ENCODE data around the gene LAYN. TPM values are rescaled to one million over a fixed set of nuclear protein-coding genes. Genes with fewer than 3 reads are reported as not detected.

The LAYN gene
- total RNA-seq, 1 donor from 2014 or later = 2.8 TPM

DNA sequence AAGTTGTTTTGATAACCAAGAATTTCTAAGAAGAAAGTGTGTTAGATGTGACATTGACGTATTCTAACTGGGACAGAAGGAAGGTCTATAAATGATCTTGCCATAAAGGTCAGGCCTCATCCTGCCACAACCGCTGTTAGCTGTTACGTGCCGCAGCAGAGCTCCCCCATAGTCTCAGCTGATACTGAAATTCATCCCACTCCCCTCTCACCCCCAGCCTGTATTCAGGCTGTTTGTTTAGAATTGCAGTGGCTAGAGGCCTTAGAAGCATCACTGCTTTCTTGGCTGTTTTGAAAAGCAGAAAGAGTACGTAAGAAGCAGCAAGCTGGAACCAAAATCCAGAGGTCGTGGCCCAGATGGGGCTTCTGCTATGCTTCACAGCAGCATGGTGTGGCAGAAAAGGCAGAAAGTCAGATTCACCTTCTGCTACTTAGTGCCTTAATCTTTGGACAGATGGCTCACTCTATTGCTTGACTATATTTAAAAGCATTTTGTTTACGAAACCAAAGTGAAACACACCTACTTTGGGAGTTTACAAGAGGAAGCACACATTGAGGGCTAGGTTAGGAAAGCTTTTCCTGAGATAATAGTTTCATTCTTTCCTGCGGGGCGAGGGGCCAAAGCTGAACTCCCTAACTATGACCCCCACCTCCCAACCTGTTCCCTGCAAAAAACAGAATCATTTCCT is 950 bp upstream of the LAYN start:
- peaks cover 55% of the 10 kb centered on the region for H3K27me3 ChIP-seq (ENCODE audit: low read depth)
- H3K4me1 ChIP-seq = peaks cover 31% of the 10 kb centered on the region
- DNase-seq = no peak
- H3K27ac ChIP-seq (replicated peaks) = peak overlapping the region; percentile 75
- TF ChIP-seq, protein P1, sequence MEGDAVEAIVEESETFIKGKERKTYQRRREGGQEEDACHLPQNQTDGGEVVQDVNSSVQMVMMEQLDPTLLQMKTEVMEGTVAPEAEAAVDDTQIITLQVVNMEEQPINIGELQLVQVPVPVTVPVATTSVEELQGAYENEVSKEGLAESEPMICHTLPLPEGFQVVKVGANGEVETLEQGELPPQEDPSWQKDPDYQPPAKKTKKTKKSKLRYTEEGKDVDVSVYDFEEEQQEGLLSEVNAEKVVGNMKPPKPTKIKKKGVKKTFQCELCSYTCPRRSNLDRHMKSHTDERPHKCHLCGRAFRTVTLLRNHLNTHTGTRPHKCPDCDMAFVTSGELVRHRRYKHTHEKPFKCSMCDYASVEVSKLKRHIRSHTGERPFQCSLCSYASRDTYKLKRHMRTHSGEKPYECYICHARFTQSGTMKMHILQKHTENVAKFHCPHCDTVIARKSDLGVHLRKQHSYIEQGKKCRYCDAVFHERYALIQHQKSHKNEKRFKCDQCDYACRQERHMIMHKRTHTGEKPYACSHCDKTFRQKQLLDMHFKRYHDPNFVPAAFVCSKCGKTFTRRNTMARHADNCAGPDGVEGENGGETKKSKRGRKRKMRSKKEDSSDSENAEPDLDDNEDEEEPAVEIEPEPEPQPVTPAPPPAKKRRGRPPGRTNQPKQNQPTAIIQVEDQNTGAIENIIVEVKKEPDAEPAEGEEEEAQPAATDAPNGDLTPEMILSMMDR (IDR thresholded peaks at IDR 0.05; ENCODE audit: borderline replicate concordance) = no peak
- intact Hi-C loops (cut with micrococcal nuclease) = no loop called here
- no peaks in the 10 kb centered on the region for H3K36me3 ChIP-seq
- no peaks in the 10 kb centered on the region for H3K9me3 ChIP-seq (replicated peaks)
- peak overlapping the region; percentile 72 for H3K4me3 ChIP-seq

DNA sequence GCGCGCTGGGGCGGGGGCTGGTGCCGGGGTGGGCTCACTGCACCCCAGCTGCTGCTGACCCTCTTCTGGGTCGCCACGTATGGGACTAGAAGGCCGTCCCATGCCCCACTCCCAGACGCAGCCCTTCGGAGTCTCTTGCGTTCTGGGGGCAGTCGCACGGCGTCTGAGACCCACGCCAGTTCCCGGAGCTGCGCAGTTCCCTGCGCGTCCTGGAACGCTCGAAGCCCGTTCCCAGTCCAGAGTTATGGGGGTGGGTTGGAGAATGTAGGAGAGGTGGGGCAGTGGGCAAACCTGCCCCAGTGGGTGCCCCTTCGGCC is 375 bp downstream of the LAYN start:
- no peak for DNase-seq
- H3K27me3 ChIP-seq (ENCODE audit: low read depth) = peaks cover 42% of the 10 kb centered on the region
- H3K4me3 ChIP-seq = peak overlapping the region; percentile 72
- TF ChIP-seq, protein P1 (IDR thresholded peaks at IDR 0.05; ENCODE audit: borderline replicate concordance) = no peak
- peak overlapping the region; percentile 75 for H3K27ac ChIP-seq (replicated peaks)
- intact Hi-C loops (cut with micrococcal nuclease) = no loop called here
- no peaks in the 10 kb centered on the region for H3K36me3 ChIP-seq
- H3K9me3 ChIP-seq (replicated peaks) = no peaks in the 10 kb centered on the region
- H3K4me1 ChIP-seq = peaks cover 31% of the 10 kb centered on the region

DNA sequence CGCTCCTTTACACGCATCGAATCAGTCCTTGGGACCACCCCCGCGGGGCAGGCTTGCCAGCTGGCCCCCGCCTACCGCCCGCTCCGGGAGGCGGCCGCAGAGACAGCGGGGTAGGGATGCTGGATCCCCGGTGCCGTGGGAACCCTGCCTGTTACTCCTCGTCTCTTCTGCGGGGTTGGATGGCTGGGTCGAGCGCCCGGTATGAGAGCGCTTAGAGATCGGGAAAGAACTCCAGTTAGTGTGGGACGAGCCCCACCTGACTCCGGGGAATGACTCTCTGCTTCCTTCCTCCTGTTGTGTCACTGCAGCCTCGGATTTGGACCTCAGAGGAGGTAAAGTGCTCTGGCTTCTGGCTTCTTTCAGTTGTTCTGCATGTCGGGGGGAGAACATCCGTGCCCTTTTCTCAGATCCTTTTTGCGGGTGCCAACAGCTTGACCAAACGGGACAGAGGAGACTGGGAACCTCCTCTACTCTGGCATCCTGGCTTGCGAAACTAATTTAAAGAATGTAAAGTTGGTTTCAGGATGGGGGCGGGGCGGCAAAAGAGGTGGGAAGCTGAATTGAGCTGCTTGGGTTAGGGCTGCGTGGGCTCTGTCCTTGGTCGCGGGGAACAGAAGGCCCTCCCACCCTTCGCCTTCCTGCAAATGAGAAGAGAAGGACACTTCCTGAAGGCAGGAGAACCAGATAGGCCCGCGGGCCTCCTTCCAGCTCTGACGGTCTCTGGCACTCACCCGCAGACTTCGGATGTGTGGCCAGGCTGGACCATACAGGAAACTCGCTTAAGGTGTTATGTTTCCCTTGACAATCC is 938 bp downstream of the LAYN start:
- peak overlapping the region; percentile 72 for H3K4me3 ChIP-seq
- no peaks in the 10 kb centered on the region for H3K9me3 ChIP-seq (replicated peaks)
- TF ChIP-seq, protein P1 (IDR thresholded peaks at IDR 0.05; ENCODE audit: borderline replicate concordance) = no peak
- intact Hi-C loops (cut with micrococcal nuclease) = no loop called here
- peak; percentile 46 for DNase-seq
- no peaks in the 10 kb centered on the region for H3K36me3 ChIP-seq
- peaks cover 31% of the 10 kb centered on the region for H3K4me1 ChIP-seq
- H3K27ac ChIP-seq (replicated peaks) = peak overlapping the region; percentile 75
- peaks cover 41% of the 10 kb centered on the region for H3K27me3 ChIP-seq (ENCODE audit: low read depth)

DNA sequence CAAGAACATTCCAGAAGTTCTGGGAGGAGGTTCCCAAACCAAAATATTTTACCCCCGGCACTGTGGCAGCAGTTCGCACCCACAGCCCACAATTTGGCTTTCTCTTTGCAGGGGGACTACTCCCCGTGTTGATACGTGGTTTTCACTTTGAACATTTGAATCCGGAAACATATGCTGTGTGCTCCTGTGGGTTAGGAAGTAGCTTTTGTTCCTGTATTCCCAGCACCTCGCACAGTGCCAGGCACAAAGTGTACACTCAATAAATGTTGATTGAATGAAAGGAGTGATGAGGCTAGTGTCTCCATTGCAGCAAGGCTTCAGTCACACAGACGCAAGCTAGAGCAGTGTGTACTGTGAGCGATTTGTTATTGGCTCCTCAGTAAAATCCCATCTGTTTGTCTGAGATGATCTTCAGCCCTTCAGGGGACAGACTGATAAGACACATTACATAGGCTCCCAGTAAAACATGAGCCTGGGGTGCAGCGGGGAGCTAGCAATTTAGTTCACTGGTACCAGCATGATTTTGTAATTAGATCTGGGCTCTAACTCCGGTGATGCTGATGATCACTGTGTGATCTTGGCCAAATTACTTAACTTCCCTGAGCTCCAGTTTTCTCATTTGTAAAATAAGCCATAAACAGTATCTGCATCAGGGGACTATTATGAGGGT is 2.2 kb downstream of the LAYN start:
- Histone ChIP-seq H3K9me3 (replicated peaks) (no peaks in the 10 kb centered on the region), H3K27me3 (ENCODE audit: low read depth) (peaks cover 29% of the 10 kb centered on the region), H3K4me3 (no peak overlapping the region), H3K4me1 (peaks cover 31% of the 10 kb centered on the region), H3K27ac (replicated peaks) (no peak overlapping the region), H3K36me3 (no peaks in the 10 kb centered on the region)
- no peak for DNase-seq
- TF ChIP-seq, protein P1 (IDR thresholded peaks at IDR 0.05; ENCODE audit: borderline replicate concordance) = no peak
- intact Hi-C loops (cut with micrococcal nuclease) = no loop called here

DNA sequence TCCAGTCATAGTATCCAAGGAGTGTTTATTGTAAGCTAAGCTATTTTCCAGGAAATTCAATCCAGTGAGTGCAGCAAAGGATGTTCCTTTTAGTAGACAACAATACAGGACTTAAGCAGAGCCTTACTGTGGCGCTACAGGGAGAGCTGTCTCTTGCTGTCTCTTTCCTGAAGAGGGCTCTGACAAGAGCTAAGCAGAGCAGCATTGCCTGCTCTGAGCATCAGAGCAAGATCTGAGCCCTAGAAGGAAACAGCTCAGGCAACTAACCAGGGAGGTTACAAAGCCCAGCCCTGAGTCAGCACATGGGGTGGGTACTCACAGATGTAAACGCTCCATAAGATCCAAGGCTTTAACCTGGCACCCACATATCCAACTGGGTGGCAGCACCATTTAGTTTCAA is 8.0 kb downstream of the LAYN start:
- Histone ChIP-seq H3K27ac (replicated peaks) (no peak overlapping the region), H3K9me3 (replicated peaks) (no peaks in the 10 kb centered on the region), H3K4me1 (no peaks in the 10 kb centered on the region), H3K4me3 (no peak overlapping the region), H3K27me3 (ENCODE audit: low read depth) (no peaks in the 10 kb centered on the region), H3K36me3 (peaks cover 4% of the 10 kb centered on the region)
- TF ChIP-seq, protein P1 (IDR thresholded peaks at IDR 0.05; ENCODE audit: borderline replicate concordance) = no peak
- intact Hi-C loops (cut with micrococcal nuclease) = no loop called here
- DNase-seq = no peak

Data from left ventricle myocardium inferior (tissue), 1 donor.